ENCODE measurements around the gene CCRL2. TPM values are rescaled to one million over a fixed set of nuclear protein-coding genes. Genes with fewer than 3 reads are reported as not detected.

The CCRL2 gene
- total and polyA plus RNA-seq, 2 of the 8 experiments (the other 6 are each of a cell fraction or from before 2014, with no cell fraction given): not detected

- Histone ChIP-seq H3K79me1 (ENCODE audit: low read depth, low read length) (no peaks in the 10 kb centered on the region), H3K23me2 (ENCODE audit: low read depth, low read length) (no peaks in the 10 kb centered on the region), H3K79me2 (ENCODE audit: control insufficient read depth in 1 of 2, insufficient read depth in 2 of 2, low read length in 2 of 2) (no peaks in the 10 kb centered on the region), H2BK5ac (ENCODE audit: low read depth, low read length) (no peak overlapping the region), H2AFZ (ENCODE audit: low read length) (peak overlapping the region; percentile 75; the same call in 1 of the 2 replicates), H3K27me3 (replicated peaks in 1 of 4; ENCODE audit: control insufficient read depth in 3 of 4, extremely low read depth in 1 of 4, insufficient read depth in 3 of 4, low read length in 3 of 4) (no peaks in the 10 kb centered on the region), H4K20me1 (replicated peaks in 1 of 2; ENCODE audit: control insufficient read depth in 1 of 2, insufficient read depth in 2 of 2, low read length in 2 of 2) (no peaks in the 10 kb centered on the region), H2BK20ac (ENCODE audit: low read length) (no peak overlapping the region), H4K5ac (ENCODE audit: insufficient read length, low read depth, low read length) (no peak overlapping the region), H3K36me3 (ENCODE audit: control insufficient read depth in 2 of 4, insufficient read depth in 4 of 4, low read length in 3 of 4) (no peaks in the 10 kb centered on the region), H2AK5ac (ENCODE audit: low read depth, low read length) (no peak overlapping the region), H3K4me3 (ENCODE audit: extremely low read depth in 1 of 4, insufficient read depth in 2 of 4, low read depth in 3 of 4, low read length in 4 of 4) (no peak overlapping the region), H3K4ac (replicated peaks; ENCODE audit: insufficient read length, low read depth, low read length) (no peak overlapping the region), H3K14ac (ENCODE audit: insufficient read length) (no peak overlapping the region), H3K56ac (replicated peaks; ENCODE audit: insufficient read length, low read depth, low read length) (no peak overlapping the region), H3K4me1 (replicated peaks in 1 of 4; ENCODE audit: control insufficient read depth in 3 of 4, insufficient read depth in 4 of 4, low read length in 3 of 4) (peaks cover 0 to 14% (median 6%) of the 10 kb centered on the region in 4 experiments; a peak in 5 of 7 replicates), H4K8ac (ENCODE audit: extremely low read depth, insufficient read depth, low read length) (no peak overlapping the region), H4K91ac (replicated peaks; ENCODE audit: insufficient read length, low read length) (no peak overlapping the region), H3K4me2 (ENCODE audit: insufficient read depth in 1 of 2, low read depth in 2 of 2, low read length in 2 of 2) (no peak overlapping the region), H3K9ac (replicated peaks in 1 of 4; ENCODE audit: extremely low read depth in 1 of 4, low read depth in 3 of 4, low read length in 3 of 4) (no peak overlapping the region), H3K27ac (ENCODE audit: low read depth, low read length) (no peak overlapping the region), H2BK15ac (ENCODE audit: low read length) (no peak overlapping the region), H2BK12ac (ENCODE audit: low read depth, low read length) (no peak overlapping the region), H3K23ac (ENCODE audit: insufficient read length) (no peak overlapping the region), H3K9me3 (ENCODE audit: insufficient read depth in 2 of 2, low read depth in 1 of 2, low read length in 1 of 2) (no peaks in the 10 kb centered on the region), H2BK120ac (replicated peaks; ENCODE audit: low read depth, low read length) (no peak overlapping the region), H3K18ac (ENCODE audit: extremely low read depth, low read length) (no peak overlapping the region)
- ChIA-PET POLR2A (ENCODE audit: partially characterized antibody) (no interaction called here), CTCF (ENCODE audit: partially characterized antibody) (interaction anchor here (0.6 to 1.8 kb wide), 6 partner anchors 9 to 517 kb away, joined by 3 to 4 read pairs (median 3); no protein-coding TSS in a partner anchor)
- 92% methylated on average over 5 of the region's 5 CpGs; no CpG with 5 or more reads in 1 of the 2 experiments for WGBS, 2 experiments (ENCODE audit: extremely low coverage in 1 of 2, insufficient coverage in 1 of 2, insufficient read length in 1 of 2, insufficient replicate concordance in 2 of 2, low coverage in 1 of 2, low lambda C conversion rate in 2 of 2, missing lambda C conversion rate in 1 of 2)
- no peak for FAIRE-seq
- DNase-seq (ENCODE audit: low read depth in 1 of 2, low spot score in 2 of 2): no peak
- no peak for TF ChIP-seq ZNF274 (IDR thresholded peaks at IDR 0.05; ENCODE audit: borderline replicate concordance, extremely low read depth, low read length)
- TF ChIP-seq SP1 (IDR thresholded peaks at IDR 0.05; ENCODE audit: low read depth, low read length): no peak
- TF ChIP-seq RBBP5 (IDR thresholded peaks at IDR 0.05; ENCODE audit: borderline replicate concordance, low read depth, low read length): no peak
- TF ChIP-seq CBX8 (IDR thresholded peaks at IDR 0.05; ENCODE audit: borderline replicate concordance, low read depth, low read length): no peak
- TF ChIP-seq TCF12 (IDR thresholded peaks at IDR 0.05; ENCODE audit: low read depth, low read length): no peak
- no peak for TF ChIP-seq GABPA (IDR thresholded peaks at IDR 0.05; ENCODE audit: borderline replicate concordance, insufficient read depth, low read length)
- no peak for TF ChIP-seq SRF (IDR thresholded peaks at IDR 0.05; ENCODE audit: low read depth, low read length)
- TF ChIP-seq MAX (IDR thresholded peaks at IDR 0.05): no peak
Measured at GRCh38 chr3:46383951-46384330, 23.1 kb upstream of the CCRL2 start.

All from H1 (cell line).